ENCODE results near the gene GPR63. TPM values are rescaled to one million over a fixed set of nuclear protein-coding genes. Genes with fewer than 3 reads are reported as not detected.

The GPR63 gene
- total and polyA plus RNA-seq, 2 experiments from 2014 or later: 0.10 to 0.11 TPM

GRCh38 chr6:96876886-96877545, 39.7 kb upstream of the GPR63 start:
- no peak overlapping the region for H3K4me2 ChIP-seq (ENCODE audit: unreplicated experiment)
- H2AFZ ChIP-seq: no peak overlapping the region
- H3K27ac ChIP-seq: no peak overlapping the region
- H4K20me1 ChIP-seq (ENCODE audit: insufficient read depth): no peaks in the 10 kb centered on the region
- no peaks in the 10 kb centered on the region for H3K9me2 ChIP-seq (ENCODE audit: insufficient read depth)
- TF ChIP-seq EZH2 (IDR thresholded peaks at IDR 0.05; ENCODE audit: insufficient read depth, poor library complexity, severe bottlenecking) (no peak), EZH2phosphoT487 (IDR thresholded peaks at IDR 0.05; ENCODE audit: insufficient read depth, low read depth) (no peak)
- 70 to 71% methylated on average over 9 of the region's 9 CpGs for WGBS, 2 experiments (ENCODE audit: low coverage in 1 of 2, low lambda C conversion rate in 2 of 2, missing lambda C conversion rate in 2 of 2)
- no peak overlapping the region for H3K4me3 ChIP-seq
- DNase-seq: no peak
- H3K9ac ChIP-seq: no peak overlapping the region
- no peaks in the 10 kb centered on the region for H3K4me1 ChIP-seq (ENCODE audit: insufficient read depth)
- H3K79me2 ChIP-seq (ENCODE audit: insufficient read depth): no peaks in the 10 kb centered on the region
- H3K9me3 ChIP-seq (ENCODE audit: low read depth): no peaks in the 10 kb centered on the region
- no peaks in the 10 kb centered on the region for H3F3A ChIP-seq (ENCODE audit: insufficient read depth)
- in situ Hi-C loops (cut with MboI): no loop called here
- H3K36me3 ChIP-seq (ENCODE audit: low read depth): no peaks in the 10 kb centered on the region
- H3K27me3 ChIP-seq (replicated peaks; ENCODE audit: insufficient read depth): 0 out of 2 replicates have a peak, but pooled peaks cover 6% of the 10 kb centered on the region

GRCh38 chr6:96872976-96873375, 35.7 kb upstream of the GPR63 start:
- H3K9me2 ChIP-seq (ENCODE audit: insufficient read depth): no peaks in the 10 kb centered on the region
- no peak overlapping the region for H3K4me2 ChIP-seq (ENCODE audit: unreplicated experiment)
- DNase-seq: no peak
- no peak overlapping the region for H3K4me3 ChIP-seq
- H2AFZ ChIP-seq: no peak overlapping the region
- H3K9ac ChIP-seq: no peak overlapping the region
- no peaks in the 10 kb centered on the region for H3F3A ChIP-seq (ENCODE audit: insufficient read depth)
- H3K27ac ChIP-seq: no peak overlapping the region
- no peaks in the 10 kb centered on the region for H3K36me3 ChIP-seq (ENCODE audit: low read depth)
- H4K20me1 ChIP-seq (ENCODE audit: insufficient read depth): no peaks in the 10 kb centered on the region
- in situ Hi-C loops (cut with MboI): no loop called here
- H3K27me3 ChIP-seq (replicated peaks; ENCODE audit: insufficient read depth): peaks cover 4% of the 10 kb centered on the region; the same call in 1 of the 2 replicates
- 50 to 82% methylated on average over 1 of the region's 1 CpG for WGBS, 2 experiments (ENCODE audit: low coverage in 1 of 2, low lambda C conversion rate in 2 of 2, missing lambda C conversion rate in 2 of 2)
- TF ChIP-seq EZH2phosphoT487 (IDR thresholded peaks at IDR 0.05; ENCODE audit: insufficient read depth, low read depth) (no peak), EZH2 (IDR thresholded peaks at IDR 0.05; ENCODE audit: insufficient read depth, poor library complexity, severe bottlenecking) (no peak)
- no peaks in the 10 kb centered on the region for H3K79me2 ChIP-seq (ENCODE audit: insufficient read depth)
- no peaks in the 10 kb centered on the region for H3K4me1 ChIP-seq (ENCODE audit: insufficient read depth)
- H3K9me3 ChIP-seq (ENCODE audit: low read depth): no peaks in the 10 kb centered on the region

- 68 to 74% methylated on average over 3 of the region's 3 CpGs for WGBS, 2 experiments (ENCODE audit: low coverage in 1 of 2, low lambda C conversion rate in 2 of 2, missing lambda C conversion rate in 2 of 2)
- Histone ChIP-seq H2AFZ (no peak overlapping the region), H4K20me1 (ENCODE audit: insufficient read depth) (no peaks in the 10 kb centered on the region), H3K9me3 (ENCODE audit: low read depth) (no peaks in the 10 kb centered on the region), H3K79me2 (ENCODE audit: insufficient read depth) (no peaks in the 10 kb centered on the region), H3K4me3 (no peak overlapping the region), H3K27me3 (replicated peaks; ENCODE audit: insufficient read depth) (no peaks in the 10 kb centered on the region), H3K27ac (no peak overlapping the region), H3K9me2 (ENCODE audit: insufficient read depth) (no peaks in the 10 kb centered on the region), H3K4me1 (ENCODE audit: insufficient read depth) (no peaks in the 10 kb centered on the region), H3K9ac (no peak overlapping the region), H3K36me3 (ENCODE audit: low read depth) (no peaks in the 10 kb centered on the region), H3K4me2 (ENCODE audit: unreplicated experiment) (no peak overlapping the region), H3F3A (ENCODE audit: insufficient read depth) (no peaks in the 10 kb centered on the region)
- TF ChIP-seq EZH2phosphoT487 (IDR thresholded peaks at IDR 0.05; ENCODE audit: insufficient read depth, low read depth) (no peak), EZH2 (IDR thresholded peaks at IDR 0.05; ENCODE audit: insufficient read depth, poor library complexity, severe bottlenecking) (no peak)
- DNase-seq: no peak
- in situ Hi-C loops (cut with MboI): no loop called here
These were observed 27.8 kb upstream of the GPR63 start for GRCh38 chr6:96865055-96865405.

GRCh38 chr6:96864216-96865054, 27.2 kb upstream of the GPR63 start:
- TF ChIP-seq EZH2 (IDR thresholded peaks at IDR 0.05; ENCODE audit: insufficient read depth, poor library complexity, severe bottlenecking) (no peak), EZH2phosphoT487 (IDR thresholded peaks at IDR 0.05; ENCODE audit: insufficient read depth, low read depth) (no peak)
- no peak overlapping the region for H3K4me3 ChIP-seq
- H4K20me1 ChIP-seq (ENCODE audit: insufficient read depth): no peaks in the 10 kb centered on the region
- H3K9me2 ChIP-seq (ENCODE audit: insufficient read depth): no peaks in the 10 kb centered on the region
- no peaks in the 10 kb centered on the region for H3K36me3 ChIP-seq (ENCODE audit: low read depth)
- H3K79me2 ChIP-seq (ENCODE audit: insufficient read depth): no peaks in the 10 kb centered on the region
- H3F3A ChIP-seq (ENCODE audit: insufficient read depth): no peaks in the 10 kb centered on the region
- no peaks in the 10 kb centered on the region for H3K4me1 ChIP-seq (ENCODE audit: insufficient read depth)
- H3K4me2 ChIP-seq (ENCODE audit: unreplicated experiment): no peak overlapping the region
- H2AFZ ChIP-seq: no peak overlapping the region
- H3K27ac ChIP-seq: no peak overlapping the region
- no peak for DNase-seq
- in situ Hi-C loops (cut with MboI): no loop called here
- WGBS, 2 experiments (ENCODE audit: low coverage in 1 of 2, low lambda C conversion rate in 2 of 2, missing lambda C conversion rate in 2 of 2): 6 to 7% methylated on average over 3 of the region's 3 CpGs
- no peaks in the 10 kb centered on the region for H3K27me3 ChIP-seq (replicated peaks; ENCODE audit: insufficient read depth)
- H3K9me3 ChIP-seq (ENCODE audit: low read depth): no peaks in the 10 kb centered on the region
- H3K9ac ChIP-seq: no peak overlapping the region

Data from GM23248 (cell line).